Stimulated activated CD4-positive, alpha-beta T cell treated with anti-CD3 and anti-CD28 coated beads, Interleukin-4, amount 100 ng/mL, for 4 hours (primary cell): ENCODE data around the gene KRTCAP2.

ENCODE experiments used
- DNase-seq, 2 experiments: peaks; one replicate each; pipeline ENCODE4 v3.0.0-alpha.2; 2020

KRTCAP2 gene

GRCh38 chr1:155130272-155131006 lies 42.7 kb downstream of the KRTCAP2 start:
- DNase-seq = no peak

GRCh38 chr1:155128755-155129473 lies 44.2 kb downstream of the KRTCAP2 start:
- DNase-seq = no peak

DNA sequence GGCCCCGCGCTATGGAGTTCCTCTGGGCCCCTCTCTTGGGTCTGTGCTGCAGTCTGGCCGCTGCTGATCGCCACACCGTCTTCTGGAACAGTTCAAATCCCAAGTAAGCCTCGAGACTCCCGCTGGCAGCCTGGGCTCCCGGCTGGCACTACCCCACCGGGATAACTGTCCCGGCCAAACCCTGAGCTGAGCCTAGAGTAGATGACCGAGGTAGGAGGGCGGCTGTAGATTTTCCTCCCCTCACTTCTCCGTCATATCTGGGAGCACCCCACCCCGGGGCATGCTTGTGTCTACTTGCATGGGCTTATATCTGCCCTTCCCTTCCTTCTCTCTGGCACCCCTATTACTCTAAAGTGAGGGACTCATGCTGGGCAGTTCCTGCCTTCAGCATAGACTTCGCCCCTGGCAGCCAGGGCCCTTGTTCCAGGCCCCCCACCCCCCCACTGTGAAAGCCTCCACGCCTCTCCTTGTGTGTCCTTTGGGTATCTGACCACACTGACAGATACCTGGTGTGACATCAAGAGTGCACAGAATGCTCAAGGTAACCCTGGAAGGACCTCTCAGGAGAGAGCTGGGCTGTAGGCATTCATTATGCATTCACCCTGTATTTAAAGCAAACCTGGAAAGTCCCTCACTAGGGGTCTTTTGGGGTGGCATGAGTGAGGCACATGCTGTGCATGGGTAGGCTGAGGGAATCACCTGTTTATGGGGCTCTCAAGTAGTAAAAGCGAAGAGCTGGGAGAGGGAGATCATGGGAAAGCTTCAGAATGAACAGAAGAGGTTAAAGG lies 44.9 kb downstream of the KRTCAP2 start:
- no peak for DNase-seq

GRCh38 chr1:155127105-155127966 lies 45.8 kb downstream of the KRTCAP2 start, which contains the start of gene EFNA1:
Gene EFNA1 (plus strand): TSS chr1:155127876. CDS start chr1:155127978, 102 bp downstream.
- DNase-seq = peak; percentile 35 to 47

GRCh38 chr1:155126556-155127104 lies 46.5 kb downstream of the KRTCAP2 start:
- DNase-seq = peak; percentile 26 to 45

GRCh38 chr1:155125946-155126555 lies 47.1 kb downstream of the KRTCAP2 start:
- DNase-seq = no peak

- DNase-seq = no peak
These were observed 47.6 kb downstream of the KRTCAP2 start for GRCh38 chr1:155125511-155125945.

- no peak for DNase-seq
These were observed 48.3 kb downstream of the KRTCAP2 start for GRCh38 chr1:155124503-155125463.

DNA sequence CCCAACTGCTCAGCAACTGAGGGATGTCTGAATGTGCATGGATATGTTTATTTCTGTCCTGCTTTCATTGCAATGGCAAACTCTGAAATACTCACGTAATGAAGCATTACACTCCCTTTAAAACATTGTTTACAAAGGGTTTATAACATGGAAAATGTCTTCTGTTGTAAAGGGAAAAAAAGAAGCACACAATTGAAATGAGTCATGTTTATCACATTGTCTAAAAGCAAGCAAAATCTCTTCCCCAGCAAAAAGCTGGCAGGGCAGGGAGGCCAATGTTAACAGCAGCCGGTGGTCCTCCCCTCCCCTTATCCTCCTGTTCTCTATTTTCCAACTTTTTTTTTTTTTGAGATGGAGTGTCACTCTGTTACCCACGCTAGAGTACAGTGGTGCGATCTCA lies 49.3 kb downstream of the KRTCAP2 start:
- DNase-seq = no peak

GRCh38 chr1:155122308-155122707 lies 50.8 kb downstream of the KRTCAP2 start:
- no peak for DNase-seq

DNA sequence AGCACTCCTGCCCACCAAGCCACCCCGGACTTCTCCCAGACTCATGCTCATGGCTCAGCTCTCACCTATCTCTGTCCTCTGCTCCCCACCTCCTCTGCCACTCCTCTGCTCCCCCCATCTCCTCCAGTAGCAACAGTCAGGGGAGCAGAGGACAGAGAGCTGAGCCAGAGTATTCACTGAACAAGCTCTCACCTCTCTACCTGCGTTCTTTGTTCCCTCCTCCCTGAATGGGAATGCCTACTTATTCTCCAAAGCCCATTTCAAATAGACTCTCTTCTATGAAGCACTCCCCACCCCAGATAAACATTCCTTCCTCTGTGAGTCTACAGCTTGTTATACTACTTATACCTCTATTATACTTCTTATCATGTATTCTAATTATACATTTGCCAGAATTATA lies 51.9 kb downstream of the KRTCAP2 start:
- no peak for DNase-seq

DNA sequence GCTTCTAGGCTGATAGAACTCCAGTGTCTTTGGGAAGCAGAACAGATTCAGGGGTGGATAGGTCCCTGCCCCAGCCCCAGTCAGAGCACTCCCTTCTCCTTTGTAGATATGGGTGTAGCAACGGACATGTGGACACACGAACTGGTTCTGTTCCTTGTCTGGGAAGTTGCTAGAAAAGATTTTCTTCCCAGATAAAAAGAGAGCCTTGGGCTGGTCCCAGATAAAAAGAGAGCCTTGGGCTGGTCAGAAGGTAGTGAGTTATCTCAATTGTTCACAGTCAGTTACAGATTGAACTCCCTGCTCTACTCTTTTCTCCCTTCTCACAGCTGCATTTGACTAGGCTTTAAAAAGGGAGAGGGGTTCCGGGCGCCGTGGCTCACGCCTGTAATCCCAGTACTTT lies 52.9 kb downstream of the KRTCAP2 start:
- DNase-seq = no peak
